IMR-90 (cell line): ENCODE results near the gene ZRSR2. TPM values are rescaled to one million over a fixed set of nuclear protein-coding genes. Genes with fewer than 3 reads are reported as not detected.

Source experiments
- ATAC-seq: fragments of 200-7000 bp; cut with Tn5 transposase; 2 replicates; pipeline ENCODE4 v1.9.1; 2020; ENCODE audit warnings: low read depth, mild to moderate bottlenecking, moderate library complexity
- BruUV-seq: library from RNA; stranded (reverse); fragments of 400-500 nt; replicated peaks from 2 replicates; lab custom pipeline; 2021; lab: Mats Ljungman, UMichigan
- CTCF ChIA-PET: fragments of 300-600 bp; formaldehyde crosslinking; extraction: SDS; loops from one replicate; lab custom pipeline; 2021; ENCODE audit warnings: antibody characterized with exemption; lab: Yijun Ruan, JAX
- POLR2A ChIA-PET: fragments of 300-600 bp; sonication (Branson Sonifier 250); formaldehyde crosslinking; loops from one replicate; lab custom pipeline; 2022; ENCODE audit warnings: antibody characterized with exemption; ENCODE audit not compliant: unreplicated experiment; lab: Charles Lee
- DNase-seq: peaks from one replicate; pipeline ENCODE4 v3.0.0; 2013
- H2AFZ ChIP-seq: replicated peaks from 2 replicates; pipeline ENCODE3; 2013; ENCODE audit warnings: low read length, mild to moderate bottlenecking; ENCODE audit not compliant: poor library complexity
- H2AK5ac ChIP-seq: 2 replicates; pipeline ENCODE4 v1.6.1; 2013; ENCODE audit warnings: low read depth, low read length, inconsistent platforms
- H2AK9ac ChIP-seq: replicated peaks from 2 replicates; pipeline ENCODE3; 2013; ENCODE audit warnings: mild to moderate bottlenecking, low read depth, low read length, moderate library complexity; ENCODE audit not compliant: poor library complexity
- H2BK120ac ChIP-seq: 2 replicates; pipeline ENCODE4 v1.6.1; 2013; ENCODE audit warnings: low read depth, low read length, inconsistent platforms
- H2BK15ac ChIP-seq: 3 replicates; pipeline ENCODE4 v1.6.1; 2013; ENCODE audit warnings: low read depth, low read length, inconsistent platforms
- H2BK20ac ChIP-seq: 2 replicates; pipeline ENCODE4 v1.6.1; 2013; ENCODE audit warnings: low read depth, mild to moderate bottlenecking, inconsistent platforms, low read length, moderate library complexity
- H2BK5ac ChIP-seq: 2 replicates; pipeline ENCODE4 v1.6.1; 2013; ENCODE audit warnings: mild to moderate bottlenecking, low read depth, low read length, inconsistent platforms; ENCODE audit not compliant: poor library complexity, severe bottlenecking
- H3K14ac ChIP-seq: replicated peaks from 2 replicates; pipeline ENCODE4 v1.6.1; 2013; ENCODE audit warnings: low read depth, low read length, inconsistent platforms
- H3K18ac ChIP-seq: 2 replicates; pipeline ENCODE4 v1.6.1; 2013; ENCODE audit warnings: low read depth, low read length, control low read depth
- H3K23ac ChIP-seq: 2 replicates; pipeline ENCODE4 v1.6.1; 2013; ENCODE audit warnings: low read depth, low read length, inconsistent platforms
- H3K27ac ChIP-seq: 2 replicates; pipeline ENCODE4 v1.5.1; 2013; ENCODE audit warnings: mild to moderate bottlenecking, control low read depth, low read length; ENCODE audit not compliant: insufficient read depth
- H3K27me3 ChIP-seq: 2 replicates; pipeline ENCODE4 v1.6.1; 2013; ENCODE audit warnings: low read length; ENCODE audit not compliant: control insufficient read depth, insufficient read depth
- H3K36me3 ChIP-seq: 2 replicates; pipeline ENCODE4 v1.6.1; 2013; ENCODE audit warnings: low read length, mixed read lengths; ENCODE audit not compliant: control insufficient read depth, insufficient read depth
- H3K4ac ChIP-seq: 2 replicates; pipeline ENCODE4 v1.6.1; 2013; ENCODE audit warnings: low read depth, low read length, inconsistent platforms
- H3K4me1 ChIP-seq: 2 replicates; pipeline ENCODE4 v1.6.1; 2013; ENCODE audit warnings: low read length, mixed read lengths; ENCODE audit not compliant: control insufficient read depth, insufficient read depth
- H3K4me2 ChIP-seq: 2 replicates; pipeline ENCODE4 v1.6.1; 2013; ENCODE audit warnings: low read depth, mild to moderate bottlenecking, control low read depth, low read length, moderate library complexity
- H3K4me3 ChIP-seq: 2 replicates; pipeline ENCODE4 v1.5.1; 2013; ENCODE audit warnings: low read depth, mild to moderate bottlenecking, control low read depth, low read length, moderate library complexity; ENCODE audit not compliant: insufficient read depth
- H3K56ac ChIP-seq: 2 replicates; pipeline ENCODE4 v1.6.1; 2013; ENCODE audit warnings: low read length, inconsistent platforms; ENCODE audit not compliant: insufficient read depth; ENCODE audit errors: extremely low read depth
- H3K79me1 ChIP-seq, 2 experiments: 2 replicates each; pipeline ENCODE4 v1.6.1; 2013; ENCODE audit warnings: low read length in 2 of 2, inconsistent platforms in 1 of 2, low read depth in 1 of 2
- H3K9ac ChIP-seq: 2 replicates; pipeline ENCODE4 v1.6.1; 2013; ENCODE audit warnings: low read depth, low read length, control low read depth
- H3K9me1 ChIP-seq: 2 replicates; pipeline ENCODE4 v1.6.1; 2013; ENCODE audit warnings: low read length, inconsistent platforms; ENCODE audit not compliant: insufficient read depth
- H3K9me3 ChIP-seq: 2 replicates; pipeline ENCODE4 v1.6.1; 2013; ENCODE audit warnings: low read length; ENCODE audit not compliant: control insufficient read depth, insufficient read depth
- H4K20me1 ChIP-seq: 2 replicates; pipeline ENCODE4 v1.6.1; 2013; ENCODE audit warnings: low read length, inconsistent platforms; ENCODE audit not compliant: insufficient read depth
- H4K5ac ChIP-seq: 2 replicates; pipeline ENCODE4 v1.6.1; 2013; ENCODE audit warnings: mild to moderate bottlenecking, low read depth, low read length, control low read depth
- H4K8ac ChIP-seq, 2 experiments: 2 replicates each; pipeline ENCODE4 v1.6.1; 2013; ENCODE audit warnings: low read depth in 2 of 2, low read length in 2 of 2, control low read depth in 1 of 2, inconsistent platforms in 1 of 2
- H4K91ac ChIP-seq: 2 replicates; pipeline ENCODE4 v1.6.1; 2013; ENCODE audit warnings: low read depth, low read length, inconsistent platforms; ENCODE audit not compliant: insufficient read depth
- BHLHE40 ChIP-seq: fragments of 150-350 bp; IDR thresholded peaks from 2 replicates; pipeline ENCODE4 v1.6.1; 2016; ENCODE audit warnings: mild to moderate bottlenecking, low read depth, low read length
- CEBPB ChIP-seq: IDR thresholded peaks from 2 replicates; pipeline ENCODE4 v1.6.1; 2012; ENCODE audit warnings: low read depth, low read length, improper control_type of control experiment
- CTCF ChIP-seq: conservative IDR thresholded peaks from 2 replicates; pipeline ENCODE4 v1.5.1; 2012; ENCODE audit warnings: mild to moderate bottlenecking, low read depth, low read length, improper control_type of control experiment
- MAFK ChIP-seq: IDR thresholded peaks from 2 replicates; pipeline ENCODE4 v1.6.1; 2012; ENCODE audit warnings: low read depth, low read length, improper control_type of control experiment
- MAZ ChIP-seq: IDR thresholded peaks from 2 replicates; pipeline ENCODE4 v1.6.1; 2012; ENCODE audit warnings: low read depth, mild to moderate bottlenecking, low read length, improper control_type of control experiment, moderate library complexity, borderline replicate concordance
- MXI1 ChIP-seq: IDR thresholded peaks from 2 replicates; pipeline ENCODE4 v1.6.1; 2012; ENCODE audit warnings: low read depth, mild to moderate bottlenecking, low read length, moderate library complexity, borderline replicate concordance
- NFE2L2 ChIP-seq: fragments of 150-350 bp; IDR thresholded peaks from 2 replicates; pipeline ENCODE4 v1.6.1; 2016; ENCODE audit warnings: low read depth, mild to moderate bottlenecking, low read length
- POLR2A ChIP-seq: IDR thresholded peaks from 2 replicates; pipeline ENCODE4 v1.6.1; 2012; ENCODE audit warnings: mild to moderate bottlenecking, low read depth, low read length
- RAD21 ChIP-seq: IDR thresholded peaks from 2 replicates; pipeline ENCODE4 v1.6.1; 2012; ENCODE audit warnings: low read length, improper control_type of control experiment
- USF2 ChIP-seq: fragments of 150-350 bp; IDR thresholded peaks from 2 replicates; pipeline ENCODE4 v1.6.1; 2017; ENCODE audit warnings: mild to moderate bottlenecking, antibody characterized with exemption, low read length, low read depth
- WGBS, 2 experiments: methylation state at CpG; one replicate each; pipeline versions ENCODE4 v1.1.5 to v1.1.7; 2013; ENCODE audit warnings: missing lambda C conversion rate in 2 of 2; ENCODE audit not compliant: insufficient read length in 1 of 2; ENCODE audit errors: extremely low coverage in 2 of 2; 5-methylcytosine and 5-hydroxymethylcytosine counted together
- dilution Hi-C: fragments of 300-500 bp; cut with HindIII; formaldehyde crosslinking; loops from one replicate; pipeline ENCODE4 v1.14.3; 2018; ENCODE audit warnings: low sequenced_read_pairs; ENCODE audit not compliant: unreplicated experiment
- in situ Hi-C: fragments of 300-500 bp; cut with MboI; formaldehyde crosslinking; loops from 3 replicates; pipeline ENCODE4 v1.14.3; 2019; ENCODE audit warnings: low sequenced_read_pairs, inconsistent platforms, mixed read lengths
- intact Hi-C: fragments of 100-400 bp; cut with micrococcal nuclease; formaldehyde crosslinking; loops from 2 replicates; pipeline ENCODE4 v1.10.0; 2022
- polyA plus RNA-seq, 3 experiments: library from polyadenylated mRNA; depleted of rRNA; stranded (reverse); fragments of >200 nt; gene quantifications; 2 replicates each; pipeline ENCODE4 v1.2.3, GENCODE V29; 2012; ENCODE audit warnings: low replicate concordance in 1 of 3
- total RNA-seq: library from RNA; depleted of rRNA; stranded (reverse); fragments of >200 nt; gene quantifications from 2 replicates; pipeline ENCODE4 v1.2.3, GENCODE V29; 2012
- TF ChIP-seq, protein P1 (sequence below): fragments of 150-350 bp; IDR thresholded peaks from 2 replicates; pipeline ENCODE4 v1.6.1; 2016; ENCODE audit warnings: low read depth, mild to moderate bottlenecking, low read length, moderate library complexity, borderline replicate concordance

Gene ZRSR2
- total and polyA plus RNA-seq, 2 of the 4 experiments (the other 2 are of a cell fraction) = 4.7 to 11.3 TPM

DNA sequence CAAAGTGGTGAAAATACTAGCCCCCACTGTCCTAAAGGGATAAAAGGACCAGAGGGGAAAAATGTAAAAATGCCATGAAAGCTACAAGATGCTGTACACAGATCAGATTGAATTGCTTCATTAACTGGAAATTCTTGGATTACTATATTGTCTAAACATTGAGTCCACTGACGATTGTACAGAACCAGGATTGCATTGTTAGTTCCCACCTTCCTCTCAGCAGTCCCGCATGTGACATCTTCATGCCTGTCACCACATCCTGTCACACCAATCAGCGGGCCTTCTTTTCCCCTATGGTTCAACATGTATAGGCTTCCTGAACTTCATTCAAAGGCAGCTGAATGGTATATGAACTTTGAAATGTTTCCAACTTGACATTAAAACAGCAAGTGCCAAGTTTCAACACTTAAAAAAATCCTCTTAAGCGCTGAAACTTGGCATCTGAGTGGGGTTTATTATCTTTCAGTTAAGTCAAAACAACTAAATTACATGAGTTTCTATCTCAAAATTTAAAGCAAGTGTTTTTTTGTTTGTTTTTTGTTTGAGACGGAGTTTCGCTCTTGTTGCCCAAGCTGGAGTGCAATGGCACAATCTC, 24.6 kb downstream of the ZRSR2 start:
- intact Hi-C loops (no loop called here), in situ Hi-C loops (loop anchor here (25.0 kb wide), 1 partner anchor 872 kb away; no protein-coding TSS in a partner anchor), dilution Hi-C loops (no loop called here)
- Histone ChIP-seq H3K14ac (no peak overlapping the region), H2AFZ (no peak overlapping the region), H3K56ac (no peak overlapping the region), H2BK20ac (no peak overlapping the region), H2BK120ac (no peak overlapping the region), H4K8ac (no peak overlapping the region), H3K4me3 (no peak overlapping the region), H3K27ac (no peak overlapping the region), H3K9ac (no peak overlapping the region), H3K18ac (no peak overlapping the region), H4K20me1 (no peaks in the 10 kb centered on the region), H3K79me1 (no peaks in the 10 kb centered on the region; a peak in 2 of 4 replicates), H3K27me3 (no peaks in the 10 kb centered on the region), H2AK9ac (no peak overlapping the region), H4K5ac (no peak overlapping the region), H3K4ac (no peak overlapping the region), H3K9me1 (peaks cover 3% of the 10 kb centered on the region), H3K36me3 (peaks cover 19% of the 10 kb centered on the region), H2AK5ac (no peak overlapping the region), H2BK15ac (no peak overlapping the region), H2BK5ac (no peak overlapping the region), H3K4me2 (no peak overlapping the region), H4K91ac (no peak overlapping the region), H3K23ac (no peak overlapping the region), H3K9me3 (no peaks in the 10 kb centered on the region), H3K4me1 (peaks cover 2% of the 10 kb centered on the region; the same call in 1 of the 2 replicates)
- no CpG with 5 or more reads among the region's 6 CpGs for WGBS, 2 experiments
- ATAC-seq (no peak), DNase-seq (no peak)
- BruUV-seq = no TSS peak
- ChIA-PET CTCF (no interaction called here), POLR2A (no interaction called here)
- TF ChIP-seq, protein P1, sequence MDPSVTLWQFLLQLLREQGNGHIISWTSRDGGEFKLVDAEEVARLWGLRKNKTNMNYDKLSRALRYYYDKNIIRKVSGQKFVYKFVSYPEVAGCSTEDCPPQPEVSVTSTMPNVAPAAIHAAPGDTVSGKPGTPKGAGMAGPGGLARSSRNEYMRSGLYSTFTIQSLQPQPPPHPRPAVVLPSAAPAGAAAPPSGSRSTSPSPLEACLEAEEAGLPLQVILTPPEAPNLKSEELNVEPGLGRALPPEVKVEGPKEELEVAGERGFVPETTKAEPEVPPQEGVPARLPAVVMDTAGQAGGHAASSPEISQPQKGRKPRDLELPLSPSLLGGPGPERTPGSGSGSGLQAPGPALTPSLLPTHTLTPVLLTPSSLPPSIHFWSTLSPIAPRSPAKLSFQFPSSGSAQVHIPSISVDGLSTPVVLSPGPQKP = no peak
- TF ChIP-seq MAFK = no peak
- TF ChIP-seq MAZ = no peak
- TF ChIP-seq CEBPB = no peak
- TF ChIP-seq NFE2L2 = no peak
- TF ChIP-seq RAD21 = no peak
- TF ChIP-seq USF2 = no peak
- TF ChIP-seq POLR2A = no peak
- TF ChIP-seq MXI1 = no peak
- TF ChIP-seq CTCF = no peak
- TF ChIP-seq BHLHE40 = no peak
